DMS79 treated with DMSO at 0.1 percent for 48 hours (cell line): Measurements from ENCODE around the gene CHN1.

ENCODE experiments used
- DNase-seq: peaks from one replicate; lab custom pipeline; 2025; lab: John Stamatoyannopoulos, UW

The CHN1 gene

DNA sequence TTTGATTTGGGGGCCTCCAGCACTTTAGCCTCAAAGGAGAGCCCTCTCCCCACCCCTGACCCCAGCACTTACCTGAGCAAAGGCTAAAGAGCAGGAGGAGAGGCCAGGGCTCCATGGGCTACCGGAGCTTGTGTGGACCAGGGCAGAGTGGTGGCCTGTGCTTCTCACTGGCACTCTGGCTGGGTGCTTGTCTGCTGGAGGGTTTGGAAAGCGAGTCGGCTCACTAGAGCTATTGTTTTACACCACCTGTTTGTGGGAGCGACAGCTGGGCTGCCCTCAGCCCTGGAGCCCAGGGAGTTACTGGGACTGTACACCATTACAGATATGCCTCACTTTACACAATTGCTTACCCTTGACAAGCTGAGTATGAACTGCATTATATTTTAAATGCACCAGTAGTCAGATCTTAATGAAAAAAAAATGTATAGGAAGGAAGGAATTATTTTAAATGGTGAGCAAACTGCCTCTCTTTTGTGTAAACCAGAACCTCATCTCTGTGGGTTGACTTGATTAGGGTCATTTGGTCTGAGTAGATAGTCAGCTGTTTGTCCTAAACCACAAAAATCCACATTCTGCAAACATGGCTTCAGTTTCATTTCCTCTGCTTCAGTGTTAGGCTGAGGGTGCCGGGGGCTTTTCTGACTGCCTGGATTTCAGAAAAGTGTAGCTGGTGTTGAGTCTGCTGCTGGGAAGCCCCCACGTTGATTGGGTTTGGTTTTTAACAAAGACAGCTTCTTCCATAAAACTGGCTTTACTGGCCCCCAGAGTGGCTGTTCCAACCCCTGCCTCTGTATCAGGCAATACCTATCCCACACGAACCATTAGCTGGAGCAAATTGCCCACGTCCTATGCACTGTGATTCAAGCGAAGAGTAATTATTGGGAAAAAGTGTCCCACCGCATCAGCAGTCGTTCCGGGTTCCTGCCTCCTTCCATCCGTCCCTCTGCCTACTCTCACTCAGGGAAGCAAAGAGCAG, 240.6 kb downstream of the CHN1 start, which contains the start of gene CHRNA1:
TSS of gene CHRNA1 (minus strand) at position 193 of the 976 bp plus-strand sequence. CDS start at position 115, 78 bp downstream.
- DNase-seq, result peak; percentile 75

GRCh38 chr2:174763780-174764179, 241.4 kb downstream of the CHN1 start:
- DNase-seq, result no peak

DNA sequence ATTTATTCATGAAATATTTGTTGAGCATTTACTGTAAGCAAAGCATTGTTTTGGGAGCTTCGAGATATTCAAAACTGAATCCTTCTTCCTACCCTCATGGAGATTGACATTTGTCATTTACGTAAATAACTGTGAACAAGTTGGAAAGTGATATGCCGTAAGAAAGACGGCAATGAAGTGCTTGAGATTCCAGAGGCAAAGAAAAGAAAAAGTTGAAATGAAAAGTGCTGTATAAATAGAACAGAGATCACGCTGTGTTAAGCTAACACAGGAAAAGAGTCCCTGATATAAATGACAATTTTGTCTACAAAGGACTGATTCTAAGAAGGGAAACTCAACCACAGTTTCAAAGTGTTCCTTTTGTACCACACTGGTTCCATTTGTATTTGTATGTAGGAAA, 242.7 kb downstream of the CHN1 start:
- DNase-seq, result no peak

GRCh38 chr2:174761837-174762236, 243.3 kb downstream of the CHN1 start:
- no peak for DNase-seq

GRCh38 chr2:174760845-174761473, 244.2 kb downstream of the CHN1 start:
- DNase-seq, result peak; percentile 15

DNA sequence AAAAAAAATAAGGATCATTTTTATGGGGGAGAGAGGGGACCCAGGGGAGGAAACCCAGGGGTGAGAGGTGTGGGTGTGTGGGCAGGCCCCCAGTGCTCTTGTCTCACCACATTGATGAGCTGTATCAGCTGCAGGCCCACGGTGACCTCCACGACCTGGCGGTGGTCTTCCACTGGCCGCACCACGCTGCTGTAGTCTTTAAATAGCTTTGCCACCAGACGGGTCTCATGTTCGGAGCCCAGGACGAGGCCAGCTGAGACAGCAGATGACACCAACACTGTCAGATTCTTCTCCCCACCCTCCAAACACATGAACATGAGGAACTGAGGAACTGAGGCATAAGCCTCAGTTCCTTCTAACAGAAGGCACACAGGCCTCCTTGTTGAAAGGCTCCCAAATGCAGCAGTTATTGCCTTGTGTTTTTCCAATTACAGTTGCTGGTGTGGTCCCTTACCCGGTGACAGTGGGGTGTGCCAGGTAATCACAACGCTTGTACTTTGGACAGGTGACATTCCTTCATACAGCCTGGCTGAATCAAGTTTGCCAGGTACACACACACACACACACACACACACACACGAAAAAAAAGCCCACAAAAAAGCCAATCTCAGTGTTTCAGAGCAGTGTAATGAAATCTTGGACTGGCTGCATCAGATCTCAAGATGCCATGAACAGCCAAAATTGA, 245.7 kb downstream of the CHN1 start:
- no peak for DNase-seq

DNA sequence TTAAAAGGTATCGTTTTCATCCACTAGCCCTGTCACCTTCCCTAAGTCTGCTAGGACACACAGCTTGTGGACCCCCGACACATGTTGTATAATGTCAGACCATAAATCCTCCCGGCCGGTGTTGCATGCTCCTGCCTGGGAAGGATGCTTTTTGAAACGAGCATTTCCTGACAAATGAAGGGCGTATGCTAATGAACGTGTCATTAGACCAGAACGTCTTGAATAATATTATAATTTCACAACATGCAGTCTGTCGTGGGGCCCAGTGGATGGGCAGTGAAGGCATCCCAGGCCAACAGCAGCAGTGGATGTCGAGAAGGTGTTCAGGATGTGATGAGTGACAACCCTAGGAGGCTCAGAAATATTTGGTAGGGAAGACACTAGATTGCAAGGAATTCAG, 248.4 kb downstream of the CHN1 start:
- DNase-seq, result no peak

DNA sequence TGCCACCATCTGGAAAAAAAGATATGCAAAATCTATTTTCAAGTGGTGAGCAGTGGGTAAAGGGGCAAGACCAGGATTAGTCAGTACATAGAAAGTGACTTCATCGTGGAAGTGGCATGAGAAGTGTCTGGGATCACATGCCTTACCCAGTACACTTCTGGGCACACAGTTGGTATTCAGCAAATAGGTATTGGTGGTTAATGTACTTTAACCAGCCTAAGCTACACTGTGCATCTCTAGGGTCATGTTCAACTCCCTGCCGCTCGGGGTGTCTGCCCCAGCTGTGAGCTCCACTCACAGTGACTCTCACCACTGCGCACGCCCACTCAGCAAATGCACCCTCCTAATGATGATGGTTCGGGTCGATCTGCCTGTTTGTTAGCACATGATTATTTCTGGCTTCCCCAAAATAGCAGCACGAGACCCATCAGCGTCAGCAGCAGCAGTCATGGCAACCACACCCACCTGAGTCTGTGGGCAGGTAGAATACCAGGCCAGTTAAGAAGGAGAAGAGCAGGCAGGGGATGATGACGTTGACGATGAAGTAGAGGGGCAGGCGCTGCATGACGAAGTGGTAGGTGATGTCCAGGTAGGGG, 252.0 kb downstream of the CHN1 start:
- no peak for DNase-seq

GRCh38 chr2:174752403-174753037, 252.7 kb downstream of the CHN1 start:
- no peak for DNase-seq

GRCh38 chr2:174750923-174751441, 254.2 kb downstream of the CHN1 start:
- no peak for DNase-seq

GRCh38 chr2:174749793-174750192, 255.4 kb downstream of the CHN1 start:
- no peak for DNase-seq

GRCh38 chr2:174748948-174749347, 256.2 kb downstream of the CHN1 start:
- peak; percentile 69 for DNase-seq
